ENCODE data around the gene SIX4. TPM values are rescaled to one million over a fixed set of nuclear protein-coding genes. Genes with fewer than 3 reads are reported as not detected.

Gene SIX4
- total RNA-seq, 1 donor from 2014 or later, result 0.69 TPM

- Histone ChIP-seq H3K27me3 (peaks cover 6% of the 10 kb centered on the region), H3K27ac (no peak overlapping the region), H3K36me3 (no peaks in the 10 kb centered on the region), H3K9me3 (no peaks in the 10 kb centered on the region), H3K4me3 (no peak overlapping the region), H3K4me1 (no peaks in the 10 kb centered on the region)
- no peak for TF ChIP-seq CTCF (IDR thresholded peaks at IDR 0.05)
- DNase-seq (no peak), ATAC-seq (no peak)
- intact Hi-C loops (cut with DNase I), result no loop called here
These were observed 16.3 kb downstream of the SIX4 start for GRCh38 chr14:60707858-60708257.

- no peak for TF ChIP-seq CTCF (IDR thresholded peaks at IDR 0.05)
- ATAC-seq (no peak), DNase-seq (no peak)
- no peaks in the 10 kb centered on the region for H3K9me3 ChIP-seq
- no peaks in the 10 kb centered on the region for H3K4me1 ChIP-seq
- H3K27ac ChIP-seq, result no peak overlapping the region
- no peak overlapping the region for H3K4me3 ChIP-seq
- intact Hi-C loops (cut with DNase I), result no loop called here
- no peaks in the 10 kb centered on the region for H3K27me3 ChIP-seq
- H3K36me3 ChIP-seq, result no peaks in the 10 kb centered on the region
These were observed 19.1 kb downstream of the SIX4 start for GRCh38 chr14:60705100-60705499.

DNA sequence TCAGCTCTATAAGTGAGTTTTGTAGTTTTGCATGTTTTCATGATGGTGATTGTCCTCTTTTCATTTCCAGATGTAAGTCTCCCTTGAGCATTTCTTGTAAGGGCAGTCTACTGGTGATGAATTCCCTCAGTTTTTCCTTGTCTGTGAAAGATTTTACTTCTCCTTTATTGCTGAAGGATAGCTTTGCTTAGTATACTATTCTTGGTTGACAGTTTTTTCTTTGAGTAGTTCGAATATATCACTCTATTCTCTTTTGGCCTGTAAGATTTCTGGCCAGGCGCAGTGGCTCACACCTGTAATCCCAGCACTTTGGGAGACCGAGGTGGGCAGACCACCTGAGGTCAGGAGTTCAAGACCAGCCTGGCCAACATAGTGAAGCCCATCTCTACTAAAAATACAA lies 23.6 kb downstream of the SIX4 start:
- no peaks in the 10 kb centered on the region for H3K36me3 ChIP-seq
- no peak overlapping the region for H3K4me3 ChIP-seq
- H3K9me3 ChIP-seq, result no peaks in the 10 kb centered on the region
- intact Hi-C loops (cut with DNase I), result no loop called here
- H3K27me3 ChIP-seq, result no peaks in the 10 kb centered on the region
- no peaks in the 10 kb centered on the region for H3K4me1 ChIP-seq
- H3K27ac ChIP-seq, result no peak overlapping the region
- ATAC-seq (no peak), DNase-seq (no peak)
- TF ChIP-seq CTCF (IDR thresholded peaks at IDR 0.05), result no peak

DNA sequence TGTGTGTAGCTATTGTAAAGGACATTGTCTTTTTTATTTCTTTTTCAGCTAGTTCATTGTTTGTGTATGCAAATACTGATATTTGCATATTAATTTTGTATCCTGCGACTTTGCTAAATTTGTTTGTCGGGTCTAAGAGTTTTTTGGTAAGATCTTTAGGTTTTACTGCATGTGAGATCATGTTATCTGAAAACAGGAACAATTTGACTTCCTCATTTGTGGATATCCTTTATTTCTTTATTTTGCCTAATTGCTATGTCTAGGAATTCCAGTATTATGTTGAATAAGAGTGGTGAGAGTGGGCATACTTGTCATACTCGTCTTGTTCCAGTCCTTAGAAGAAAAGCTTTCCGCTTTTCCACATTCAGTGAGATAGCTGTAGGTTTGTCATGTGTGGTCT lies 28.8 kb downstream of the SIX4 start:
- Histone ChIP-seq H3K4me3 (no peak overlapping the region), H3K4me1 (no peaks in the 10 kb centered on the region), H3K27me3 (no peaks in the 10 kb centered on the region), H3K36me3 (no peaks in the 10 kb centered on the region), H3K27ac (no peak overlapping the region), H3K9me3 (no peaks in the 10 kb centered on the region)
- intact Hi-C loops (cut with DNase I), result no loop called here
- DNase-seq (no peak), ATAC-seq (no peak)
- no peak for TF ChIP-seq CTCF (IDR thresholded peaks at IDR 0.05)

- Histone ChIP-seq H3K36me3 (no peaks in the 10 kb centered on the region), H3K9me3 (no peaks in the 10 kb centered on the region), H3K27ac (no peak overlapping the region), H3K4me1 (no peaks in the 10 kb centered on the region), H3K4me3 (no peak overlapping the region), H3K27me3 (no peaks in the 10 kb centered on the region)
- intact Hi-C loops (cut with DNase I), result no loop called here
- no peak for TF ChIP-seq CTCF (IDR thresholded peaks at IDR 0.05)
- ATAC-seq (no peak), DNase-seq (no peak)
These were observed 32.6 kb downstream of the SIX4 start for GRCh38 chr14:60691383-60692113.

- no peaks in the 10 kb centered on the region for H3K4me1 ChIP-seq
- H3K36me3 ChIP-seq, result no peaks in the 10 kb centered on the region
- intact Hi-C loops (cut with DNase I), result no loop called here
- peaks cover 5% of the 10 kb centered on the region for H3K27me3 ChIP-seq
- no peak for ATAC-seq
- no peak overlapping the region for H3K4me3 ChIP-seq
- no peaks in the 10 kb centered on the region for H3K9me3 ChIP-seq
- no peak overlapping the region for H3K27ac ChIP-seq
- no peak for TF ChIP-seq CTCF (IDR thresholded peaks at IDR 0.05)
- DNase-seq, result no peak
These were observed 37.3 kb downstream of the SIX4 start for GRCh38 chr14:60686865-60687264.
